Measurements from ENCODE around the gene PLPP1. TPM values are rescaled to one million over a fixed set of nuclear protein-coding genes. Genes with fewer than 3 reads are reported as not detected.

Gene PLPP1
- total RNA-seq, 1 donor from 2014 or later = 7.9 TPM

DNA sequence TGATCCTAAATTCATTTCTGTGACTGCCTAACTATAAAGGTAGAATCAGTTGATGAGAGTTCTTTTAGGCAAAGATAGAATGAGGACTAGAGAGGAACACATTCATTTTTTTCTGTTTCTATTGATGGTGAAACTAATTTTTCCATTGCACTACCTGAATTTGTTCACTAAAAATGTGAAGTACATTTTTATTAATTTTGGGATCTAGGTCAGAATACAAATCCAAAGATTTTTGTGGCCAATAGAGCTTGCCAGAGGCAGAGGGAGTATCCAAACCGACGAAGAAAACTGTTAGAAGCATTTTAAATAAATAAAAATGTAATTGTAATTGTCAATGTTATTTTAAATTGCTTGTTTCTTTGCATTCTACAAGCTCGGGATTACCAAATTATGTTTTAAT is 148.9 kb downstream of the PLPP1 start:
- DNase-seq (ENCODE audit: low spot score, unreplicated experiment) = no peak
- peaks cover 9% of the 10 kb centered on the region for H3K9me3 Mint-ChIP-seq (ENCODE audit: low read depth)
- peaks cover 35% of the 10 kb centered on the region for H3K36me3 Mint-ChIP-seq (ENCODE audit: insufficient read depth)
- peaks cover 8% of the 10 kb centered on the region for H3K4me1 Mint-ChIP-seq (ENCODE audit: low read depth)
- H3K27ac Mint-ChIP-seq = no peak overlapping the region
- TF ChIP-seq, protein P1, sequence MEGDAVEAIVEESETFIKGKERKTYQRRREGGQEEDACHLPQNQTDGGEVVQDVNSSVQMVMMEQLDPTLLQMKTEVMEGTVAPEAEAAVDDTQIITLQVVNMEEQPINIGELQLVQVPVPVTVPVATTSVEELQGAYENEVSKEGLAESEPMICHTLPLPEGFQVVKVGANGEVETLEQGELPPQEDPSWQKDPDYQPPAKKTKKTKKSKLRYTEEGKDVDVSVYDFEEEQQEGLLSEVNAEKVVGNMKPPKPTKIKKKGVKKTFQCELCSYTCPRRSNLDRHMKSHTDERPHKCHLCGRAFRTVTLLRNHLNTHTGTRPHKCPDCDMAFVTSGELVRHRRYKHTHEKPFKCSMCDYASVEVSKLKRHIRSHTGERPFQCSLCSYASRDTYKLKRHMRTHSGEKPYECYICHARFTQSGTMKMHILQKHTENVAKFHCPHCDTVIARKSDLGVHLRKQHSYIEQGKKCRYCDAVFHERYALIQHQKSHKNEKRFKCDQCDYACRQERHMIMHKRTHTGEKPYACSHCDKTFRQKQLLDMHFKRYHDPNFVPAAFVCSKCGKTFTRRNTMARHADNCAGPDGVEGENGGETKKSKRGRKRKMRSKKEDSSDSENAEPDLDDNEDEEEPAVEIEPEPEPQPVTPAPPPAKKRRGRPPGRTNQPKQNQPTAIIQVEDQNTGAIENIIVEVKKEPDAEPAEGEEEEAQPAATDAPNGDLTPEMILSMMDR (IDR thresholded peaks at IDR 0.05; ENCODE audit: unreplicated experiment) = no peak
- no peak overlapping the region for H3K4me3 Mint-ChIP-seq (ENCODE audit: low read depth)
- H3K27me3 Mint-ChIP-seq = no peaks in the 10 kb centered on the region

- Mint-ChIP-seq H3K4me3 (ENCODE audit: low read depth) (no peak overlapping the region), H3K9me3 (ENCODE audit: low read depth) (peaks cover 9% of the 10 kb centered on the region), H3K27ac (no peak overlapping the region), H3K27me3 (no peaks in the 10 kb centered on the region), H3K36me3 (ENCODE audit: insufficient read depth) (peaks cover 34% of the 10 kb centered on the region), H3K4me1 (ENCODE audit: low read depth) (peaks cover 5% of the 10 kb centered on the region)
- TF ChIP-seq, protein P1 (IDR thresholded peaks at IDR 0.05; ENCODE audit: unreplicated experiment) = no peak
- no peak for DNase-seq (ENCODE audit: low spot score, unreplicated experiment)
Observed at GRCh38 chr5:55385227-55385626, 149.5 kb downstream of the PLPP1 start.

DNA sequence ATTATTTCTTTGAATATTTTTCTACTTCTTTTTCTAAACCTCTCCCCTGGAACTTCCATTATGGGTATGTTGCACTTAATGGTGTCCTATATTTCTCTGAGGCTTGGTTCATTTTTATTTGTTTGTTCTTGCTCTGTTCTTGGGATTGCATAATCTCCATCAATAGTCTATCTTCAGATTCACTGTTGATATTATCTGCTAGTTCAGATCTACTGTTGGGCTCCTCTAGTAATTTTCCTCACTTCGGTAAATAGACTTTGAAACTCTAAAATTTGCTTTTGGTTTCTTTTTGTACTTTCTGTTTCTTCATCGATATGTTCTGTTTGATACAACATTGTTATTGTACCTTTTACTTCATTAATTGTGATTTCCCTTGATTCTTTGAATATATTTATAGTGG is 150.7 kb downstream of the PLPP1 start:
- H3K27ac Mint-ChIP-seq = no peak overlapping the region
- H3K36me3 Mint-ChIP-seq (ENCODE audit: insufficient read depth) = peaks cover 33% of the 10 kb centered on the region
- DNase-seq (ENCODE audit: low spot score, unreplicated experiment) = no peak
- no peaks in the 10 kb centered on the region for H3K27me3 Mint-ChIP-seq
- no peak overlapping the region for H3K4me3 Mint-ChIP-seq (ENCODE audit: low read depth)
- TF ChIP-seq, protein P1 (IDR thresholded peaks at IDR 0.05; ENCODE audit: unreplicated experiment) = no peak
- H3K4me1 Mint-ChIP-seq (ENCODE audit: low read depth) = peaks cover 3% of the 10 kb centered on the region
- H3K9me3 Mint-ChIP-seq (ENCODE audit: low read depth) = peaks cover 9% of the 10 kb centered on the region

- peaks cover 3% of the 10 kb centered on the region for H3K4me1 Mint-ChIP-seq (ENCODE audit: low read depth)
- H3K27ac Mint-ChIP-seq = no peak overlapping the region
- DNase-seq (ENCODE audit: low spot score, unreplicated experiment) = no peak
- no peaks in the 10 kb centered on the region for H3K27me3 Mint-ChIP-seq
- peaks cover 9% of the 10 kb centered on the region for H3K9me3 Mint-ChIP-seq (ENCODE audit: low read depth)
- peaks cover 35% of the 10 kb centered on the region for H3K36me3 Mint-ChIP-seq (ENCODE audit: insufficient read depth)
- TF ChIP-seq, protein P1 (IDR thresholded peaks at IDR 0.05; ENCODE audit: unreplicated experiment) = no peak
- H3K4me3 Mint-ChIP-seq (ENCODE audit: low read depth) = no peak overlapping the region
Observed at GRCh38 chr5:55383254-55383653, 151.5 kb downstream of the PLPP1 start.

DNA sequence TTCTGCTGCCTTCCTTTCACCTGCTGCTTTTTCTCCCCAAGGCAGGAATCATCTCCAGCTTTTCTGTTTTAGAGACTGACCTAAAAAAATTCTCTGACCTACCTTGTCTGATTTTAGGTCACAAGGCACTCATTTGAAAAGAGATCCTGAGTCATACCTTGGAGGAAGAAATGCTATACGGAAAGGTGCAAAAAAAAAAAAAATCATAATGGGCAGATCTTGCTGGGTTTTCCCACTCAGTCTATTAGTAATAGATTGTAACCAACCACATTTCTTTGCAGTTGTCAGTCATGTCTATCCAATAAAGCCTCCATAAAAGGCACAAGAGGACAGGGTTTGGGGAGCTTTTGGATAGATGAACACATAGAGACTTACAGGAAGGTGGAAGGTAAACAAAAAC is 157.0 kb downstream of the PLPP1 start:
- H3K27me3 Mint-ChIP-seq = no peaks in the 10 kb centered on the region
- peaks cover 13% of the 10 kb centered on the region for H3K9me3 Mint-ChIP-seq (ENCODE audit: low read depth)
- TF ChIP-seq, protein P1 (IDR thresholded peaks at IDR 0.05; ENCODE audit: unreplicated experiment) = no peak
- DNase-seq (ENCODE audit: low spot score, unreplicated experiment) = no peak
- H3K36me3 Mint-ChIP-seq (ENCODE audit: insufficient read depth) = peaks cover 46% of the 10 kb centered on the region
- H3K4me1 Mint-ChIP-seq (ENCODE audit: low read depth) = no peaks in the 10 kb centered on the region
- no peak overlapping the region for H3K4me3 Mint-ChIP-seq (ENCODE audit: low read depth)
- no peak overlapping the region for H3K27ac Mint-ChIP-seq

Small RNAs within 50 kb of the gene (microRNA-seq; reads per million reads assigned to microRNA genes)
- gene MIR5687 (ENCODE audit: borderline number of aligned reads, unreplicated experiment) = not detected

Other genes with a start within 250 kb of the PLPP1 start
- gene DHX29, start 227.3 kb downstream of the PLPP1 start, total RNA-seq = 24.2 and 25.1 TPM in 2 replicates
- gene MTREX, start 227.0 kb downstream of the PLPP1 start, total RNA-seq = 75.5 and 79.5 TPM in 2 replicates
- gene SLC38A9, start 177.4 kb upstream of the PLPP1 start, total RNA-seq = 42.9 and 49.9 TPM in 2 replicates
- not detected in 2 replicates for gene DDX4, start 203.1 kb upstream of the PLPP1 start, total RNA-seq